GM20000 (cell line): ENCODE results near the gene LEMD3.

Experiments used
- DNase-seq: peaks from one replicate; pipeline ENCODE4 v3.0.0; 2012; ENCODE audit warnings: low spot score
- TF ChIP-seq, protein P1 (sequence below): IDR thresholded peaks from 2 replicates; pipeline ENCODE4 v1.5.1; 2012; ENCODE audit warnings: mild to moderate bottlenecking, control low read depth; ENCODE audit errors: extremely low read depth, missing control alignments

Gene LEMD3

DNA sequence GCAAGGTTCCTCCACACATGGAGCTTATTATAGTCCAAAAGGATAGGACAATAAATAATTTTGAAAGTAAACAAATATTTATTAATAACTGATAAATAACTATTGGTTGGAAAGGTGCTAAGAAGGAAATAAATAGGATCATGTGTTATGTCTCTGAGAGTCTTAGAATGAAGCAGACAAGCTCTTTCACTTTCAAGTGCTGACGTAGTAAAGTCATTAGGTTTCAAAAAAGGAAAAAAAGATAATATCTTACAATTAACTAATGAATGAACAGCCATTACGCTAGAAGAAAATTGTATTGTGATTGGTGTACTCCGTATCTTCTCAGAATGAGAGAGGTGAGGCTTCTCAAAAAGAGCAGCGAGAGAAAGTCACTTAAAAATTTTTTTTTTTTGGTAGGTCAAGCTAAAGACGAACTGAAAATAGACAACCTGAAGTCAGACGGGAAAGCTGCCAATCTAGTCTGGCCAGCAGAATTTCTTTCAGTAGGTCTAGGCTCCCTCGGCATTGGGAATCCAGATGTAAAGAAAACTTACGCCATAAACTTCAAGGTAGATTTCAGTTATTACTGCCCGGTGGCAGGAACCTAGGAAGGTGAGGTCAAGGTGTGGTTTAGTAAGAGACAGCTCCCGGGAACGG, 583 bp upstream of the LEMD3 start:
- TF ChIP-seq, protein P1, sequence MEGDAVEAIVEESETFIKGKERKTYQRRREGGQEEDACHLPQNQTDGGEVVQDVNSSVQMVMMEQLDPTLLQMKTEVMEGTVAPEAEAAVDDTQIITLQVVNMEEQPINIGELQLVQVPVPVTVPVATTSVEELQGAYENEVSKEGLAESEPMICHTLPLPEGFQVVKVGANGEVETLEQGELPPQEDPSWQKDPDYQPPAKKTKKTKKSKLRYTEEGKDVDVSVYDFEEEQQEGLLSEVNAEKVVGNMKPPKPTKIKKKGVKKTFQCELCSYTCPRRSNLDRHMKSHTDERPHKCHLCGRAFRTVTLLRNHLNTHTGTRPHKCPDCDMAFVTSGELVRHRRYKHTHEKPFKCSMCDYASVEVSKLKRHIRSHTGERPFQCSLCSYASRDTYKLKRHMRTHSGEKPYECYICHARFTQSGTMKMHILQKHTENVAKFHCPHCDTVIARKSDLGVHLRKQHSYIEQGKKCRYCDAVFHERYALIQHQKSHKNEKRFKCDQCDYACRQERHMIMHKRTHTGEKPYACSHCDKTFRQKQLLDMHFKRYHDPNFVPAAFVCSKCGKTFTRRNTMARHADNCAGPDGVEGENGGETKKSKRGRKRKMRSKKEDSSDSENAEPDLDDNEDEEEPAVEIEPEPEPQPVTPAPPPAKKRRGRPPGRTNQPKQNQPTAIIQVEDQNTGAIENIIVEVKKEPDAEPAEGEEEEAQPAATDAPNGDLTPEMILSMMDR, result no peak
- peak; percentile 25 for DNase-seq

DNA sequence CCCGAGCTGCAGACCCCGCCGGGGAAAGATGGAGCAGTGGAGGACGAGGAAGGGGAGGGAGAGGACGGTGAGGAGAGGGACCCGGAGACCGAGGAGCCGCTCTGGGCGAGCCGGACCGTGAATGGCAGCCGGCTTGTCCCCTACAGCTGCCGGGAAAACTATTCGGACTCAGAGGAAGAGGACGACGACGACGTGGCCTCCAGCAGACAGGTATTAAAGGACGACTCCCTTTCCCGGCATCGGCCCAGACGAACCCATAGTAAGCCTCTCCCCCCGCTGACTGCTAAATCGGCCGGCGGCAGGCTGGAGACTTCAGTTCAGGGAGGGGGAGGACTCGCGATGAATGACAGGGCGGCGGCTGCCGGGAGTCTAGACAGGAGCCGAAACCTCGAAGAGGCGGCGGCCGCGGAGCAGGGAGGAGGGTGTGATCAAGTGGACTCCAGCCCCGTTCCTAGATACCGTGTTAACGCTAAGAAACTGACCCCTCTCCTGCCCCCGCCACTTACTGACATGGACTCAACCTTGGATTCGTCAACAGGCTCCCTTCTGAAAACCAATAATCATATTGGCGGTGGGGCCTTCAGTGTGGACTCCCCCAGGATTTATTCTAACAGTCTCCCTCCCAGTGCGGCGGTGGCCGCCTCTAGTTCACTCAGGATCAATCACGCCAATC, 962 bp downstream of the LEMD3 start:
- DNase-seq, result peak; percentile 82
- TF ChIP-seq, protein P1, result no peak

DNA sequence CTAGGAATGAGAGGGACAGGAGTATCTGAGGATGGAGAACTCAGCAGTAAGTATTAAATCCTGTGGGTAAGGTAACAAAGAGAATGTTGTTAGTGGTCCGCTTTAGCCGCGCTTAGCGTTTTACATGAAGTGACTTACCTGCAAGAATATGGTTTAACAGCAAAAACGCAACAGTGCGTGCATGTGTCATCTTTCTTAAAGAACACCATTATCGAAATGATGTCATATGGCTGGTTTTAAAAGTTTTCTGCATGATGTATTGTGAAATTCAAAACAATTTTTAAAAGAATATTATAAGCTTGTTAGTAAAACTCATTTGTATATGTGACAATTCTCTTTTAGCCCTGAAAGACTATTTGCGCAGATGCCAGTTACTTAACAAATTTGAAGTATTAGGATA, 1.7 kb downstream of the LEMD3 start:
- no peak for DNase-seq
- TF ChIP-seq, protein P1, result no peak

DNA sequence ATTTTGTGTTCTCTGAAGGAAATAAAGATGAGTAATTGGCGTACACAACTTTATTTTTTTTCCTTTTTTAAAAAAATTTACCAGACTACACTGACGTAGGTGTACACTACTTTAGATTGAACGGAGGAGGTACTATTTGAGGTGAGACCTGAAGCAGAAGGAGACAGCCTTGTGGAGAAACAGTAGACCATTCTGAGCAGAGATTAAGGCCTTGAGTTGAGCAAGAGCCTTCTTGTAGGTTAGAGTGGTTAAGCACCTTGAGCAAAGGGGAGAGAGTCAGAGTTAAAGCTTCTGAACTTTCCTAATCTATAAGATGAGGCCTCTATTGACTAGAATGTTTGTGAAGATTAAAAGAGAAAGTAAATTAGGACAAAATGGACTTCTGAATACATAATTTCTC, 2.5 kb downstream of the LEMD3 start:
- peak; percentile 28 for DNase-seq
- TF ChIP-seq, protein P1, result no peak

DNA sequence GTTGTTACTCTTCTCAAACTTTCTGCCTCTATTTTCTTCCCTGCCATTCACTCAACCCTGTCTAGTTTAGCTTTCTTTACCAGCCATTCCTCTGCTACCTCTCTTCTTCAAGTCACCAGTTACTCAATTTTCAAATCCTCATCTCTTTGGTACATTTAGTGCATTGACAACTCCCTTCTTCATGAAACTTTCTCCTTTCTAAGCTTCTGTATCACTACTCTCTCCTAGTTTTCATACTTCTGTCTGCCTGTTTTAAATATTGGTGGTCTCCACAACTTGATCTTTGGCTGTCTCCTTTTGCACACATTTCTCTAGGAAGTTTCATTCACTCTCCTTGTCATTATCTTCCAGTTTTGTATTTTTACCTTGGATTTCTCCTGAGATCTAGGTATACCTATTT, 6.0 kb downstream of the LEMD3 start:
- DNase-seq, result no peak
- TF ChIP-seq, protein P1, result no peak

DNA sequence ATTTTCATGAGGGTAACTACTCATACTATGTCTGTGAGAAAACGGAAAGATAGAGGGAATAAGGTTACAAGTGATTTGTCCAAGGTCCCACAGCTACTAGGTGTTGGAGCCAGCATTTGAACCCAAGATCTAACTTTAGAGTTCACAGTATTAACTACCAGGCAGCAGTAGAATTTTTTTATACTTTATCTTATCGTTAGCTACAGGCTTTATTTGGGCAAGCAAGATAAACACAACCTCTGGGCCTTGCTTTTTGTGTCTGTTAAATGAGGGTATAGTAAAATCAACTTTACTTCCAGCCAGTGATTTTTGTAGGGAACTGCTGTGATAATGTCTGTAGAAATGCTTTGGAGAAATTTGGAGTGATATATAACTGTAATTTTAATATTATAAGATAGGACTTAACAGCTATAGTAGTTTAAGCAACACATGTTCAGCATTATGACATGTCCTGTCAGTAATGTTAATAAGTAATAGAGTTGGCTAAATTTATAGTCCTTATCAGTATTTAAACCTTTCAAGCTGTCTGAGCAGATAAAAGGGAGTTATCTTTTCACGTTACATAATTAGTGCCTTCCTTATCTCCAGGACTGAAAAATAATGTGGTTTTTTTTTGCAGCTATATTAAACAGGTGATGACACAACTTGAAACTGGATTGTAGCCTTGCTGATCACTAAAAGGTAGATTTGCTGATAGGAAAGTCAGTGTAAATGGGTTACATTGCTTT, 12.8 kb downstream of the LEMD3 start:
- TF ChIP-seq, protein P1, result no peak
- DNase-seq, result no peak
